NCI-H1436 treated with DMSO at 0.1 percent for 48 hours (cell line): ENCODE results near the gene UBXN10.

Source experiments
- DNase-seq: peaks from one replicate; lab custom pipeline; 2025; lab: John Stamatoyannopoulos, UW

The UBXN10 gene

DNA sequence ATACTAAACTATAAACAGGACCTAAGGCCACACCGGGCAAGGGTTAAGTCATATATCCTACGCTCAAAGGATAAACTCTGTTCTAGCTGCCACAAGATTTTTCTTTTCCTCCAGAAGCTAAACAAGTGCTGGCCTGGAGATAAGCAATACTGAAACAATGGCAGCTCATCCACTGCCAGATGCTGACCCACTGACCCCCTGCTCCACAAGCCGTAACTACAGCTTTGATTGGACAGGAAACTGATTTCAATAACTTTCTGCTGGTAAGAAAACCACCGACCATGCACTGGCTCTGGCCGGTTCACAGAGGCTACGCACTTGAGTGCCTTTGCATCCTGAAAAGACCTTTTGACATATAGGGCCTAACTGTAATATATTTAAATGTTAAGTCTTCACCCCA is 51.8 kb downstream of the UBXN10 start:
- DNase-seq = no peak

DNA sequence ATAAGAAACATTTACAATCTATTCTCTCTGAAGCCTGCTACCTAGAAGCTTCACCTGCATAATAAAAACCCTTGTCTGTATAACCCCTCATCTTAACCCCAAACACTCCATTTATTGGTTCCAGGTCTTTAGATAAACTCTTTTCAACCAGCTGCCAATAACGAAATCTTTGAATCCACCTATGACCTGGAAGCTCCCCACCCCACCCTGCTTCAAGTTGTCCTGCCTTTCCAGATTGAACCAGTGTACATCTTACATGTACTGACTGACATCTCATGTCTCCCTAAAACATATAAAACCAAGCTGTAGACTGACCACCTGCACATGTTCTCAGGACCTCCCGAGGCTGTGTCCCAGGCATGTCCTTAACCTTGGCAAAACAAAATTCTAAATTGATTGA is 54.1 kb downstream of the UBXN10 start:
- no peak for DNase-seq

DNA sequence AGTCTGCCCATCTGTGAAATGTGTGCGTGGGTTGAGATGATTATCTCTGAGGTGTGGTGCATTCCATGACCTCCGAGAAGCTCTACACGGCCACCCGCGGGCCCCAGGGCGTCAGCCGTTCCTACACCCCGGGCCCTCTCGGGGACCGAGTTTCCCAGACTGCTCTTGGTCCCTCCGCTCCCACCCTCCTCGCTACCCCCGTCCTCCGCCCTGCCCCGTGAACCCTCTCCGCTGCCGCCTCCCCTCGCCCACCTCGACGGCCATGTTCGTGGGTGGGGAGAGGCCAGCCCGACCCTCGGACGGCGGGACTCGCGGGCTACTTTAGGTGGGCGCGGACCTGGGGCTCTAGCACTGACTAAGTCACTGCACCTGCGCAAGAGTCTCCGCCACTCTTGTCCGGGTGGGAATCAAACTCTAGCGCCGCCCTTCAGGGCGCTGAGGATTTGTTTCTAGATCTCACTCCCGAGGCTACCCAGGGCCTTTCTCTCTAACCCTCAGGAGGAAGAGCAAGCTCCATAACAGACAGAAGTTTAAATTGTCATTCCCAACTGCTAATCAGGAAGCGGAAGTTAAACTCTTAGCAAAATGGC is 57.1 kb downstream of the UBXN10 start:
- DNase-seq = no peak
